GM12801 (cell line): ENCODE measurements around the gene FOXP1.

Experiments used
- TF ChIP-seq, protein P1 (sequence below): IDR thresholded peaks from one replicate; pipeline ENCODE4 v1.5.1; 2011; ENCODE audit warnings: control low read depth; ENCODE audit not compliant: insufficient read length; ENCODE audit errors: extremely low read depth

FOXP1 gene

DNA sequence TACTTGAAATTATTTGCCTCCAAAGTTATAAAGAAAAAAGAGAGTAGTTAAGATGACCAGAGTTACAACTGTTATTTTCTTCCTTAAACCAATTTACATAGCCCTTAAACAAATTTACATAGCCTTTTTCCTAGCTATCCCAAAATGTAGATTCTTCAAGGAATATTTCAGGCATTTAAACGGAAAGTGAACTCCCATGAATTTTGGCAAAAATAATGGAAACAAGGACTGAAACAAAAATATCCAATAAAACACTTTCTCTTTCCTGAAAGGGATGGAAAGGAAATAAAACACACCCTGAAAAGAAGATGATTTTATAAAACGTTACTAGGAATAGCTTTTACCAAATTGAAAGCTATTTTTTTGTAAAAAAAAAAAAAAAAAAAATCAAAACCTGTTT, 418.6 kb downstream of the FOXP1 start:
- TF ChIP-seq, protein P1, sequence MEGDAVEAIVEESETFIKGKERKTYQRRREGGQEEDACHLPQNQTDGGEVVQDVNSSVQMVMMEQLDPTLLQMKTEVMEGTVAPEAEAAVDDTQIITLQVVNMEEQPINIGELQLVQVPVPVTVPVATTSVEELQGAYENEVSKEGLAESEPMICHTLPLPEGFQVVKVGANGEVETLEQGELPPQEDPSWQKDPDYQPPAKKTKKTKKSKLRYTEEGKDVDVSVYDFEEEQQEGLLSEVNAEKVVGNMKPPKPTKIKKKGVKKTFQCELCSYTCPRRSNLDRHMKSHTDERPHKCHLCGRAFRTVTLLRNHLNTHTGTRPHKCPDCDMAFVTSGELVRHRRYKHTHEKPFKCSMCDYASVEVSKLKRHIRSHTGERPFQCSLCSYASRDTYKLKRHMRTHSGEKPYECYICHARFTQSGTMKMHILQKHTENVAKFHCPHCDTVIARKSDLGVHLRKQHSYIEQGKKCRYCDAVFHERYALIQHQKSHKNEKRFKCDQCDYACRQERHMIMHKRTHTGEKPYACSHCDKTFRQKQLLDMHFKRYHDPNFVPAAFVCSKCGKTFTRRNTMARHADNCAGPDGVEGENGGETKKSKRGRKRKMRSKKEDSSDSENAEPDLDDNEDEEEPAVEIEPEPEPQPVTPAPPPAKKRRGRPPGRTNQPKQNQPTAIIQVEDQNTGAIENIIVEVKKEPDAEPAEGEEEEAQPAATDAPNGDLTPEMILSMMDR: no peak

DNA sequence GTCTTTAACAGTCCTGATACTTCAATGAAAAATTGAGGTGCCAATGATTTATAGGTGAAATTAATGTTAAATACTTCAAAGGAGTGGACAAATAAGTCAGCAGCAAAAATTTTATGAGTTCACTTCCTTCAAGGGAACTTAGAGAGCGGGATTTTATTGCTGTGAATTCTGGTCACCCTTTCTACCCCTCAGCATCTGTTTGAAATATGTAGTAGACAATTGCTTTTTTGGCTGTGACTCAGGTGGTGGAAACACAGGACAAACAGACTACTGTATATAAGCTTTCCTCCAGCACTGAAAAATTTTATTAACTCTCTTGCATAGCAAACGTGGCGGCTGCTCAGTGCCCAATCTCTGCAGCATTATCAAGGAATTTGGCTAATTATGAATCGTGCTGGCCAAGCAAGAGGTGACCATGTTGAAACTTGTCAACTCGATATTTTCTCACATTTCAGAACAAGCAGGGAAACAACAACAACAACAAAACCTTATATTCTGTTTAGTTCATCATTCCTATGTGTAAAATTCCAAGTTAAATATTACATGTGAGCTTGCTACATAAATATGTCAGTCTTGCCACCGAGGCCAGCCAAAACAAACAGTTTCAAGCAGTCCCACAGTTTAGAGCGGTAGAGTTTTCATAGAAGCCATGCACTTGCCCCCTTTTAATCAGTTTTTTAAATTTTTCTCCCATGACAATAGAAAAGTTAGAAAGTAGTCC, 420.2 kb downstream of the FOXP1 start:
- TF ChIP-seq, protein P1: no peak

DNA sequence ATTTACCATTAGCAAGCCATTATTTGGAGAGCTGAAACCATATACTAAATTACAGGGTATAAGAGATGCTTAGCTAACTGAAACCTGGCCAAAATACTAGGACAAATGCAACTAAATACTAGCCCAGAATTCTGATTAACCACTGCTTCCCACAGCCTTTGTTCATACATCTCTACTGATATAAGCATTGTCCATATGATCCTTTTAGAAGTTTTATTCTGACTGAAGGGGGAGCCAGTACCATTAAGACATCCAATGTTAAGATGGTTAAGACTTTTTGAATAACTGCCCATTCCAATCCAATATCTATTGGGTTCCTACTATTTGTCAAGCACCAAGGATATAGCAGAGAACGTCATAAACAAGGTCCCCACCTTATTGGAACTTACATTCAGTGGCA, 421.3 kb downstream of the FOXP1 start:
- TF ChIP-seq, protein P1: no peak

DNA sequence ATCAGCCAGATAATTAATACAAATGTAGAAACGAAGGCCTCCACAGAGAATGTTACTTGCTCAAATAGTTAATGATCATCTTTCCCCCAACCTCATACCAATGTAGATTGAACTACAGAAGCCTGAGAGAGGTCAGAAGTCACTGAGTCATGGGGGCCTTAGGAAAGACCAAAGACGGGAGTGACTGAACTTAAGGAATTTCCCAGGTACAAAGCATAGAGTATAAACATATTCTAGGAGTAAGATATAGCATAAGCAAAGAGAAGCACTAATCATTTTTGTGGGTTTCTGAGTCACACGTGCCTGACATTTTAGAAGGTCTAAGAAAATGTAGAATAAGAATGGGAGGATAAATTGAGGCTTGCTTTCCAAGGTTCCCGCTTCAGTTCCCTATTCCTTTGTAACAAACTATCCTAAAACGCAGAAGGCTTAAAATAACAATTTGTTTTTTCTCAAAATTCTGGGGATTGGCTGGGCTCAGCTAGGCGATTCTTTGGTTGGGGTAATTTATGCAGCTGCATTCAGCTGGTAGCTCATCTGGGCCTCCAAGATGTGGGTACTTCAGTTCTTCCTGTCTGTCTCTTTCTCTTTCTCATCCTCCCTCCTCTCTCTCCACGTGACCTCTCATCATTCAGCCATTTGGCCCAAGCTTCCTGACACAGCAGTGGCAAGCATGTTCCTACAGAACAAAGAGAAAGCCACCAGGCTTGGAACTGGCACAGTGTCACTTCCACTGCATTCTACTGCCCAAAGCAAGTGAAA, 422.6 kb downstream of the FOXP1 start:
- TF ChIP-seq, protein P1: no peak

DNA sequence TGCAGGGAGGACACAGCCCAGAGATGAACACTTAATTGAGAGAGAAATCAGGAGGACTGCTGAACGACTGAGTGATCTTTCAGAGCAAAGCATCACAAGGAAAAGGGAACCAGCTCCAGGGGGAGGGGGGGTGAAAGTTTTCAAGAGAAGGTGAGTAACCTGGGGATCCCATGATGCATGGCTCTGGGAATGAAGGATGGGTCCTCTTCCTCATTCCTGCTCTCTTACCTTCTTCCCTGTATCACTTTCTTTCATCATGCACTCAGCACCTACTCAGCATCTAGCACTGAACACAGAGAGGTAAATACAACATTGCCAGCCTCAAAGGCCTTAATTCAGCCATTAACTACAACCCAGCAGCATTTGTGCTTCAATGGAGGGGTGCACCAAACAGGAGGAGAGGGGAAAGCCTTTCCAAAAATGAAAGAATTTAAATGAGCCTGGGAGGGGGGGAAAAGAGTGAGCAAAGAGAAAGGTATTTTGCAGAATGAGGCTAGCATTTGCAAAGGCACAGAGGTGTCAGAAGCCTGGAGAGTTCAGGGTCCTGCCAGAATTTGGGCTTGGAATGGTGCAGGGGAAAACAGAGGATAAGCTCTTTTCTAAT, 427.4 kb downstream of the FOXP1 start:
- TF ChIP-seq, protein P1: no peak

DNA sequence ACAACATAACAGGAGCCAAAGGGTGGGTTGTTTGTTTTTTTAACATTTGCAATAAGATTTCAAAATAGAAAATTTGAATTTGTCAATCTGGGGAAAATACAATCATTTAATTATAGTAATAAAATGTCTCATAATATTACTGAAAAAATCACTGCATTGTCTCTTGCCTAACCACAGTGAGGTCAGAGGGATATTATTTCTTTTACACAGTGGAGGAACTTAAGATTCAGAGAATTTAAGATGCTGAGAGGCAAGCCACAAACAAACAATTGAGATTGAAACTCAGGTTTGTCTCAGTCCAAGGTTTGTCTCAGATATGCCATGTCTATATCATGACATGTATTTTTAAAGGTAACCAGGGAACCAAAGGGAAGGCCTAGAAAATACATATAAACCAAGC, 428.7 kb downstream of the FOXP1 start:
- TF ChIP-seq, protein P1: no peak

DNA sequence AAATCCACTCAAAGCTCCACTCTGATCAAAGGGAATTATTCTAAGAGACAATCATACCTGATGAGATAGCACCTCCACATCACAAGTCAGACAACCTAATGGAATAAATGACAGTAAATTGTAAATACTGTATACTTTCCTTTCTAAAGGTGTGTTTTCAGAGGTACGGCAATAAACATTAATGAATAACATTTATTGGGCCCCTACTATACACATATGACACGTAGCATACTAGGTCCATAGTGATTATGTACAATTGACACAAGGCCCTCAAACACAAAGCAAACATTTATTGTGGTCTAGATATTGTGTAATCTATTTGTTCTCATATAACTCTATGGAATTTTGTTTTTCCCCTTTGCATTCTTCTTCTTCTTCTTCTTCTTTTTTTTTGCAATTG, 429.8 kb downstream of the FOXP1 start:
- TF ChIP-seq, protein P1: no peak
